ENCODE data around the gene PIGS. TPM values are rescaled to one million over a fixed set of nuclear protein-coding genes. Genes with fewer than 3 reads are reported as not detected.

Gene PIGS
- total RNA-seq, 1 experiment from 2014 or later: 50.9 TPM

DNA sequence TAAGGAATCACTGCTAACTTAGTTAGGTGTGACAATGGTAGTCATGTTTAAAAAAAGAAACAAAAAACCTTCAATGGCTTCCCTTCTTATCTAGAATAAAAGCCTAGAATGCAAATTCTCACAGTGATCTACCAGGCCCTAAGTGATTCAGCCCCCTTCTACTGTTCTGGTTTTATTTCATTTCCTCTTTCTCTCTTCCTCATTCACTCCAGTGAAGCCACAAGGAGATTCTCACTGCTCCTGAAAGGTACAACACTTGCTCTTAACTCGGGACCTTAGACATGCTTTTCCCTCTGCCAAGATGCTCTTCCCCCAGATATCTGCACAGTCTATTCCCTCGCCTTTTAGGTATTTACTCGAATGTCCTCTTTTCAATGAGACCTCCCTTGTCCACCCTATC, 3.7 kb downstream of the PIGS start:
- peaks cover 36% of the 10 kb centered on the region for H3K4me1 Mint-ChIP-seq (ENCODE audit: low read depth, unreplicated experiment)
- no TSS peak for BruUV-seq (replicated peaks)

DNA sequence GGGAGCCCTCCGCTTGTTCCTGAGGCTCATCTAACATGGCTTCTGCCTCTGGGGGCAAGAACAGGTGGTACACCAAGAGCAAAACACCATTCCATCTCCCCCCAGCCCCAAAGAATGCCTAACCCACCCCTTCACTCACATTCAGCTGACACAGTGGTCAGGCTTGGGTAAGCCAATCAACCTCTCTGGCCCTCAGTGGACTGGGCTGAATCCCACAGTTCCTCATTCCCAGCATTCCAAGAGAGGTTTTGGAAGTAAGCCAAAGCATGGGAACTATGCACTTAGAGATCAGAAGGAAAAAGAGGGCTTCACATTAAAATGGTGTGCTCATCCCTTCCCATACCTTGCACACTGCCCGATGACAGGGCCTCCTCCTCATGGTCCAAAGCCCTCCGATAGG, 7.8 kb downstream of the PIGS start:
- H3K4me3 Mint-ChIP-seq (ENCODE audit: low read depth, unreplicated experiment): no peak overlapping the region
- H3K4me1 Mint-ChIP-seq (ENCODE audit: low read depth, unreplicated experiment): peaks cover 19% of the 10 kb centered on the region
- CTCF ChIA-PET: no interaction called here
- TF ChIP-seq CTCF (IDR thresholded peaks at IDR 0.05; ENCODE audit: unreplicated experiment): no peak
- H3K36me3 Mint-ChIP-seq (ENCODE audit: insufficient read depth, unreplicated experiment): peaks cover 11% of the 10 kb centered on the region
- no peak overlapping the region for H3K27ac Mint-ChIP-seq (ENCODE audit: unreplicated experiment)
- DNase-seq: peak; percentile 21
- H3K27me3 Mint-ChIP-seq (ENCODE audit: unreplicated experiment): no peaks in the 10 kb centered on the region
- BruUV-seq (replicated peaks): no TSS peak
- intact Hi-C loops (cut with micrococcal nuclease; ENCODE audit: unreplicated experiment): no loop called here
- no peaks in the 10 kb centered on the region for H3K9me3 Mint-ChIP-seq (ENCODE audit: low read depth, unreplicated experiment)

More for the DNA sequence above, 3.7 kb downstream of the PIGS start:
- Mint-ChIP-seq H3K9me3 (ENCODE audit: low read depth, unreplicated experiment) (no peaks in the 10 kb centered on the region), H3K27ac (ENCODE audit: unreplicated experiment) (peak overlapping the region; percentile 34), H3K4me3 (ENCODE audit: low read depth, unreplicated experiment) (no peak overlapping the region), H3K36me3 (ENCODE audit: insufficient read depth, unreplicated experiment) (peaks cover 40% of the 10 kb centered on the region), H3K27me3 (ENCODE audit: unreplicated experiment) (no peaks in the 10 kb centered on the region)
- TF ChIP-seq CTCF (IDR thresholded peaks at IDR 0.05; ENCODE audit: unreplicated experiment): no peak
- intact Hi-C loops (cut with micrococcal nuclease; ENCODE audit: unreplicated experiment): no loop called here
- CTCF ChIA-PET: interaction anchor here (0.6 kb wide), 1 partner anchor 24 kb away, joined by 7 read pairs; no protein-coding TSS in a partner anchor
- no peak for DNase-seq

DNA sequence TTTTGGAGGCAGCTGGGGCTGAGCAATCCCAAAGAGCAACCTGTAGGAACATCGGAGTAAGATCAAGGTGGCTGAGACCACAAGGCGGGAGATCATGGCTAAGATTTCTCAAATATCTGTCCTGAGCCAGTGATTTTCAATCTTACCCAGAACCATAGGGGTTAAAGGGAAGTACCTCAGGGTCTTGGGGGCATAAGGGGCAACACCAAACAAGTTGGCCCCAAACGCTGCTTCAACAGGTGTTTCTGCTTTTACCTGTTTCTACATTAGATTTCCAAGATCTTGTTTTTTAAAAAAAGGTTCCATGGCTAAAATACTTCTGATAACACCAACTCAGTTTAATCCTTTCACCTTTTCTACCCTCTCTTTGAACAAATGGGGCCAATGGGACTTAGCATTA, 16.3 kb downstream of the PIGS start:
- intact Hi-C loops (cut with micrococcal nuclease; ENCODE audit: unreplicated experiment): no loop called here
- no peaks in the 10 kb centered on the region for H3K27me3 Mint-ChIP-seq (ENCODE audit: unreplicated experiment)
- TF ChIP-seq CTCF (IDR thresholded peaks at IDR 0.05; ENCODE audit: unreplicated experiment): no peak
- DNase-seq: no peak
- peaks cover 12% of the 10 kb centered on the region for H3K4me1 Mint-ChIP-seq (ENCODE audit: low read depth, unreplicated experiment)
- CTCF ChIA-PET: interaction anchor here (1.6 kb wide), 1 partner anchor 20 kb away, joined by 3 read pairs; no protein-coding TSS in a partner anchor
- no TSS peak for BruUV-seq (replicated peaks)
- H3K36me3 Mint-ChIP-seq (ENCODE audit: insufficient read depth, unreplicated experiment): peaks cover 15% of the 10 kb centered on the region
- H3K4me3 Mint-ChIP-seq (ENCODE audit: low read depth, unreplicated experiment): no peak overlapping the region
- no peak overlapping the region for H3K27ac Mint-ChIP-seq (ENCODE audit: unreplicated experiment)
- H3K9me3 Mint-ChIP-seq (ENCODE audit: low read depth, unreplicated experiment): no peaks in the 10 kb centered on the region

DNA sequence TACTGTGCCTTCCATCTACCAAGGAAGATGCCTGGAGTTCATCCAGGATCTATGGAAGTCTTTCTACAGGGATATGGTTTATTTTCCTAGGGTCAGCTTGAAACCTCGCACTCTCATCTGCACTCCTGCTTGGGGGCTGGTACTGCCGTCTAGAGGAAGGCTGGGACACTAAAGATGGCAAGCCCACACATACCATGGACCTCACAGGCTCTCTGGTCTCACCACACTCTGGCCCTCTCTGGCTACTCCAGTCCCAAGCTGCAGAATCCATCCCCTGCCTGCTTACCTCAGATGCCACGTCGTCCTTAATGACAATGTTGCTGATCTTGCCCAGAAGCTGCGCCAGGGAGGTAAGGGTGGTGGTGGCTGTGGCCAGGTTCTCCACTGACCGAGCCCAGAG, 16.8 kb downstream of the PIGS start:
- CTCF ChIA-PET: interaction anchor here (0.6 to 1.6 kb wide), 2 partner anchors 19 to 54 kb away, joined by 3 to 8 read pairs; no protein-coding TSS in a partner anchor
- DNase-seq: no peak
- H3K9me3 Mint-ChIP-seq (ENCODE audit: low read depth, unreplicated experiment): no peaks in the 10 kb centered on the region
- H3K4me3 Mint-ChIP-seq (ENCODE audit: low read depth, unreplicated experiment): no peak overlapping the region
- no TSS peak for BruUV-seq (replicated peaks)
- intact Hi-C loops (cut with micrococcal nuclease; ENCODE audit: unreplicated experiment): no loop called here
- no peak for TF ChIP-seq CTCF (IDR thresholded peaks at IDR 0.05; ENCODE audit: unreplicated experiment)
- peaks cover 12% of the 10 kb centered on the region for H3K4me1 Mint-ChIP-seq (ENCODE audit: low read depth, unreplicated experiment)
- H3K27me3 Mint-ChIP-seq (ENCODE audit: unreplicated experiment): no peaks in the 10 kb centered on the region
- peaks cover 15% of the 10 kb centered on the region for H3K36me3 Mint-ChIP-seq (ENCODE audit: insufficient read depth, unreplicated experiment)
- H3K27ac Mint-ChIP-seq (ENCODE audit: unreplicated experiment): no peak overlapping the region
